Dedifferentiated amniotic fluid mesenchymal stem cell (primary cell): ENCODE results near the gene TECR.
A peak's percentile ranks its signal among the peaks of the same experiment; 100 is the strongest.
"Not testable (repeated sequence)": the region's sequence is repeated elsewhere in the genome, so short reads cannot be mapped to it uniquely, and the experiment has no call there.

Experiments used
- DNase-seq: peaks from one replicate; pipeline ENCODE4 v3.0.0-alpha.2; 2016; ENCODE audit errors: extremely low spot score

TECR gene

GRCh38 chr19:14540741-14541525, 11.5 kb downstream of the TECR start:
- DNase-seq: no peak

GRCh38 chr19:14541979-14542378, 12.6 kb downstream of the TECR start:
- DNase-seq: not testable (repeated sequence)

GRCh38 chr19:14542711-14543328, 13.4 kb downstream of the TECR start:
- DNase-seq: no peak

DNA sequence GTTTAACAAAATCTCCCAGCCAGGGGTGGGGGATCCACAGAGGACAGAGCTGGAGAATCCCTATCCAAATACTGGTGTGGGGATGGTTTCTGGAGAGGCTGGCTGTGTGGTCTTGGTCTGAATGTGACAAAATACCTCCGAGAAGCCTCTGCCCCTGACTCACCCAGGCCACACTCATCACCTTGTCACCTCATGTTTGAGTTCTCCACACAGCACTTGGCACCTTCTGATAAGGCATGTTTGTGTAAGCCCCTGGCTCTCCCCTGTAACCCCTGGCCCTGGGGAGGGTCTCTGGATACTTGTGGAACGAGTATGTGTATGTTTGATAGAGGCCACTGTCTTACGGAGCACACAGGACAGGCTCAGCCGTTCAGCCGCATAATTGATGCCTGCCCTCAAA, 14.7 kb downstream of the TECR start:
- DNase-seq: no peak

DNA sequence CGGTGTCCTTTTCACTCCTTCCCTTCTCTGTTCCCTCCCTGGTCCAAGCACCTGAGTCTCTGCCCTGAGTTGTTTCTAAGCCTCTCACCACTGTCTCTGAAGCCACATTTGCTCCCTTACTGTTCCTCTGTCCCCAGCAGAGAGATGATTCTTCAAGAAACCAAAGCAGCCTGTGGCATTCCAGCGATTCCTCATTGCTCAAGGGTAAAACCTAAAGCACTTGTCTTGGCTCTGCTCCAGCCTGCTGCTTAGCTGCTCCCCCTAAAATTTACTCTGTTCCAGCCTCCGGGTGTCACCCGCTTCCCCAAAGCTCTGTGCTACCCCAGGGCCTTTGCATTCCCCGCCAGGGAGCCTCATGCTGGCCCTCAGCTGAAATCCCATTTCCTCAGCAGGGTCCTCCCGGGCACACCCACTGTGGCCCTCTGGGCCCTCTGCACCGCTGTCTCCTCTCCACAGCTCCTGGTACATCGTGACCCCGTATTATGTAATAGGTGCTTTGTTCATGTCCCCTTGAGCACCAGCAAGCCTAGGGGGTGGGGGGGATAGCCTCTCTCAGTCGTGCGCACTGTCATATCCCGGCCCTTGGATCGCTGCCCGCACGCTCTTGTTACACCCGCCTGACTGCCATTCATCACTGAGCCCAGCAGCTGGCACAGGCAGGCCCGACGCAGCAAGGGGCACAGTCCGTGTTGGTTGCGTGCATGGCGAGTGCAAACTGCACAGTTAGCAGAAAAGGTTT, 15.8 kb downstream of the TECR start:
- no peak for DNase-seq

DNA sequence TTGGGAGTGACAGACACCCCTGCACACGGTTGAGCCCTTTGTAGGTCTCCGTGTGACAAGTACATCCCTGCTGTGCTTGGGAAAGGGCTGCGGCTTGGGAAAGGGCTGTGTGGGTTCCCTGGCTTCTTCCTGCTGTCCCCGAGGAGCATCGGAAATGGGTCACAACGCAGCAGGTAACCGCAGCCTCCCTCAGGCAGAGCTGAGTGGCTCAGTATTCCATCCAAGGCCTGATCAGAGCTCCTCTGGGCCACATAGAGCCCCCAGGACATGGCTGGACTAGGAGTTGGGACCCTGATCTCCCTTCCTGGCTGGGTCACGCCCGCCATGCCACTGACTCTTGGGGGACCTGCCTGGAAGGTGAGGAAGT, 16.3 kb downstream of the TECR start:
- DNase-seq: no peak

GRCh38 chr19:14550201-14550754, 20.9 kb downstream of the TECR start:
- no peak for DNase-seq

GRCh38 chr19:14551134-14552005, 22.0 kb downstream of the TECR start:
- not testable (repeated sequence) for DNase-seq

DNA sequence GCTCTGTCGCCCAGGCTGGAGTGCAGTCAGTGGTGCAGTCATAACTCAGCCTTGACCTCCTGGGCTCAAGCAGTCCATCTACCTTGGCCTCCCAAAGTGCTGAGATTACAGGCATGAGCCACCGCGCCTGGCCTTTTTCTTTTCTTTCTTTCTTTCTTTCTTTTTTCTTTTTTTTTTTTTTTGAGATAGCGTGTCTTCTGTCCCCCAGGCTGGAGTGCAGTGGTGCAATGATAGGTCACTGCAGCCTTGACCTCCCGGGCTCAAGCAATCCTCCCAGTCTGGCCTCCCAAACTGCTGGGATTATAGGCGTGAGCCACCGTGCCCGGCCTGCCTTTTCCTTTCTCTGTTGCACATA, 22.6 kb downstream of the TECR start:
- not testable (repeated sequence) for DNase-seq

DNA sequence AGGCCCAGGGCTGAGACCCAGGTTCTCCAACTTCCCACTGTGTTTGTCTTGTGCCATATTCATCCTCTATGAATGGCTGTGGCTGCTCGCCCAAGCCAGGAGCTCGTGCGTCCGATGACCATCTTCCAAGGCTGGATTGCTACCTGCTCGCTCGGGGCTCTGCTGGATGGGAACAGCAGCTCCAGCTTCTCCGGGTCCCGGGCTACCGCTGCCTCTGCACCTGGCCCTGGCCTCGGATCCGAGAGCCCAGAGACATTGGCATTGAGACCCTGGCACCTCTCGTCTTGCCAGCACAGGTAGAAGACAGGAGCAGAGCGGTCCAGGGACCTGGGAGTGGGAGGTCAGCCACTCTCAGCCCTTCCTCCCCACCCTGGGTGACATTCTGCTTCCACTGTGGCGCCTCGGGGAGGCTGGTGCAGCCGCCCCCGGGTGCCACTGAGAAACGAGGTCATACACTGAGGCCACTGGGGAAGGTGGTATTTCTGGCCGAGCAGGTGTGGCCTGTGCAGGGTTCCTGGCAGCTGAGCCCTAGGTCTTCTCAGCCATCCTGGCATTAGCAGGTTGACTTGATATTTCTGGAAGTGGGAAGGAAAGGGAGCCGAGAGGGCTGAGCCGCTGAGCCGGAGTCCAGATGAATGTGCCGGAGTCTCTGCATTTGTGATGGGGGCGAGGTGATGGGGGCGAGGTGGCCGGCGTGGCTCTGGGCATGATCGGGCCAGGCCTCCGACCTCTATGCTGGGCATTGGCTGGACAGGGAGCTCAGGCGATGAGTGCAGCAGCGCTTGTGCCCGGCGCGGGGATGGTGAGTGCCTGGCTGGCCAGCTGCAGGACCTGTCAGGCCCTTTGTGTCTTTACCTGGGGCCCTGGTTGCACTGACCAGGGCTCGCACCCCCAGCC, 23.9 kb downstream of the TECR start:
- no peak for DNase-seq

GRCh38 chr19:14553939-14554243, 24.5 kb downstream of the TECR start:
- no peak for DNase-seq

- DNase-seq: no peak
These were observed 25.0 kb downstream of the TECR start for GRCh38 chr19:14554382-14554812.

DNA sequence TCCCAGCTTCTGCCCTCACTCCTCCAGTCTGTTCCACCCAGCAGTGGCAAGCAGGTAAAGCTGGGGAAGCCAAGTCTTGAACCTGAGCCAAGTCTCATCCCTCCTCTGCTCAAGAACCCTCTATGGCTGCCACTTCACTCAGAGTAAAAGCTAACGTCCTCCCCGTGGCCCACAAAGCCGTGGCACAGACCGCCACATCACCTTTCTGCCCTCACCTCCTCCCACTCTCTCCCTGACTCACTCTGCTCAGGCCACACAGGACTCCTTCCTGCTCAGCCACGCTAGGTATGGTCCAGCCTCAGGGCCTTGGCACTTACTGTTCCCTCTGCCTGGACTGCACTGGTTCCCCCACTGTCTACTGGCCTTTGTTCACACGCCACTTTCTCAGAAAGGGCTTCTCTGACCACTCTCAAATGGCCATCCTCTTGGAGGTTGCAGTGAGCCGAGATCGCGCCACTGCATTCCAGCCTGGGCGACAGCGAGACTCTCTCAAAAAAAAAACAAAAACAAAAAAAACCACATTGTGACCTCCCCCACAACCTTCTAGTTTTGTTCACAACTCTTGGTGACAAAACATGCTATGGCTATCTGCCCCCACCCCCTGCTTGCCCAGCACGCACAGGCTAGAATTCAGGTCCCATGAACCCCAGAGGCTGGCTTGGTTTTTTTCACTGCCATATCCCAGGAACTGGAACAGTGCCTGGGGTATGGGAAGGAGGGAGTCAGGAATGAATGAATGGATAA, 26.7 kb downstream of the TECR start:
- no peak for DNase-seq

DNA sequence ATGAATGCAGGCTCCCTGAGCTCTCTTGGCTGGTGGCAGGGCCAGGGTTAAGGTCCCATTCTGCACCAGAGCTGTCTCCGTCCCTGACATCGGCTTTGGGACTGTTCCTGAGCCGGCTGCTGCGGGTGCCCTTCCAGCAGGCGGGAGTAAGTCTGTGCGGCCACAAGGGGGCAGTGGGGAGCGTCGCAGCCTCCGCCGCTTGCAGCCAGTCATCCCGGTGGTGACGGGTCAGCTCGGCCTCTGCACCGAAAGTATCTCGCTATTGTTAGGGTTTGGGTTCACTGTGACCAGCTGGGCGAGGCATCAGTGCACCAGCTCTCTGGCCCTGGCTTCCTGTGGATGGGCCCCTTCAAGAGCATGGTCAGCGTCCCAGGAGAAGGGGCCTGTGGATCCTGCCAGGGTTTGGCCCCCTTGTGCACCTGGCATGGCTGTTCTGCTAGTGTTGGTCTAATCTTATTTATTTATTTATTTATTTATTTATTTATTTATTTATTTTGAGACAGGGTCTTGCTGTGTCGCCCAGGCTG, 27.3 kb downstream of the TECR start:
- DNase-seq: peak; percentile 65

DNA sequence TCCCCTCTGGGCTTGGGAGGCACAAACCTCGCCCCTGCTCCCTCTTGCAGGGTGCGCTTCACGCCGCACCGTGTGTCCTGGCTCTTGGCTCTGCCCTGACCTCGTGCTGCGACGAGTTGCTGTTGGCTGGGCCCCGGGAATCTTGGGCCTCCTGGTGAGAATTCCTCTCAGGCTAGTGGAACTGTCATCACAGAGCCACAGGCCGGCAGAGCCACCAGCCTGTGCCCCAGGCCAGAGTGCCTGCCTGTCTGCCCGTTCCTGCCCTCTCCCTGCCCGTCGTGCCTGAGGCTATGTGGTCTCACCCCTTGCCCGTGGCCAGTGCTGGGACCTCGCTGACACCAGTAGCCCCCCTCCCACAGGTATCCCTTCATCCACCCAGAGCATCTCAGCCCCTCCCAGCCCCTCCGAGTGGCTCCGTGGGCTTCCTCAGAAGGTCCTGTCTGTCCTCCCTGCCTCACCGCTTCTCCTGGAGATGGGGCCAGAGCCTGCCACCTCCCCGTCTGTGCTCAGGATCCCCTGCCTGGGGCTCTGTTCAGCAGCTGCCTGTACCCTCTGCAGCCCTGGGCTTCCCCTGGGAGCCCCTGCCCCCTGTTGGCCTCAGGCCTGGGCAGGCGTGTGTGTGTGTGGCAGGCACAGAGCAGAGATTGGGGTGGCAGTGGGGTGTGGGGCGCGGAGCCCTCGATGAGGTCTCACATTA, 29.1 kb downstream of the TECR start:
- DNase-seq: no peak

DNA sequence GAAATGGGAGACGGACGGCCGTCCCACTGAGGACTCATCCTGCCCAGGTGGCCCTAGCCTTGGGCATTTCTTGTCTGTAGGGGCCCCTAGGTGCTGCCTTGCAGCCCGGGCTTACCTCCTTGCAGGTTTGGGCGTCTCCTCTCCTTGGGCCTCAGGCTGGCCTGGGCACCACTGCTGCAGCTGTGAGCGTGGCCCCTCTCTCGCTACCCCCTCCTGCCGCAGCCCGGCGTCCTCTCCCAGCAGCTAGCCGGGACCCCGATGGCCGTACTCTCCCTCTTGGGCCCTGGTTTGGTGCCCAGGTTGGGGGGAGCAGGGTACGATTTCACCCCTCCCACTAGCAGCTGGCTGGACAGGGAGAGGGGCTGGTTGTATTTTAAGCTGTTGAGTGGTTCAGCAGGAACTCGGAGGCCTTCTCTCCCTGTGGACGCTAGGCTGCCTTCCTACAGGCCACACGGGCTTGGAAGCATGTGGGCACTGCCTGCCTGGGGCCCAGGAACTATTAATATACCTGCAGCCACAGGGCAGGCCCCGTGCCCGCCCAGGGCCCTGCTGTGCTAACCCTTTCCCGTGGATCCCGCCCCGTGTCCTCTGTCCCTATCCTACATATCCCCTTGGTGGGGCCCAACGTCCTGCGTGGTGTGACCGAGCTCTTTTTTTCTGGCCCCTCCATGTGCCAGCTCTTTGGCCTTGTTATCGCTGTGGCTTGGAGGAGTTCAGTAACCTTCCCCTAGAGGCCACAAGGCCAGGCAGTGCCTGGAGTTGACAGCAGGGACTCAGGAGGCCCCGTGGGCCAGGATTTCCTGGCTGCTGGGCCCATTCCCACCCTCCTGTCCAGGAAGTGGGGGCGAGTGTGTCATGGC, 30.8 kb downstream of the TECR start:
- no peak for DNase-seq

DNA sequence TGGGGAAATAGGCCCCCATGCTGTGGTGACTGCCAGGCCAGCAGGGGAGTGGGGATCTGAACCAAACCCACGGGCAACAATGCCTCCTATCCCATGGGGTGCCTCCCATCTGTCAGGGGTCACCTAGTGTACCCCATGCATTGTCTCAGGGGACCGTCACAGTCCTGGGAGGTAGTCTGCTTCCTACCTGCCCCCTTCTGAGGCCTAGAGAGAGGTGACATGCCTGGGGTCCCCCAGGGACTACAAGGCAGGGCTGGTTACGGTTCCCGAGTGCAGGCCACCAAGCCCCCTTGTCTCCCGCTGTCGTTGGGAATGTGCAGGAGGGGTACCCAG, 31.3 kb downstream of the TECR start:
- no peak for DNase-seq

- no peak for DNase-seq
These were observed 31.9 kb downstream of the TECR start for GRCh38 chr19:14561249-14561648.
